Kidney epithelial cell (primary cell): ENCODE results near the gene CIAPIN1. TPM values are rescaled to one million over a fixed set of nuclear protein-coding genes. Genes with fewer than 3 reads are reported as not detected.

Experiments used
- DNase-seq: peaks from one replicate; pipeline ENCODE4 v3.0.0-alpha.2; 2010; ENCODE audit warnings: low read depth
- H3K27me3 ChIP-seq: 2 replicates; pipeline ENCODE4 v1.6.0; 2011; ENCODE audit warnings: low read length; ENCODE audit not compliant: control insufficient read depth, insufficient read depth
- H3K36me3 ChIP-seq: 2 replicates; pipeline ENCODE4 v1.5.1; 2011; ENCODE audit warnings: low read length; ENCODE audit not compliant: control insufficient read depth, insufficient read depth
- H3K4me3 ChIP-seq: 2 replicates; pipeline ENCODE4 v1.5.1; 2011; ENCODE audit warnings: low read depth, mild to moderate bottlenecking, control low read depth, low read length
- total RNA-seq: library from RNA; depleted of rRNA; stranded (reverse); fragments of >200 nt; gene quantifications from 2 replicates; pipeline ENCODE4 v1.2.3, GENCODE V29; 2015
- TF ChIP-seq, protein P1 (sequence below): IDR thresholded peaks from 2 replicates; pipeline ENCODE4 v1.5.1; 2011; ENCODE audit warnings: mild to moderate bottlenecking, moderate library complexity, low read length, control low read depth, inconsistent platforms; ENCODE audit not compliant: insufficient read depth, poor library complexity, severe bottlenecking

The CIAPIN1 gene
- 80.2 and 80.3 TPM in 2 replicates for total RNA-seq

DNA sequence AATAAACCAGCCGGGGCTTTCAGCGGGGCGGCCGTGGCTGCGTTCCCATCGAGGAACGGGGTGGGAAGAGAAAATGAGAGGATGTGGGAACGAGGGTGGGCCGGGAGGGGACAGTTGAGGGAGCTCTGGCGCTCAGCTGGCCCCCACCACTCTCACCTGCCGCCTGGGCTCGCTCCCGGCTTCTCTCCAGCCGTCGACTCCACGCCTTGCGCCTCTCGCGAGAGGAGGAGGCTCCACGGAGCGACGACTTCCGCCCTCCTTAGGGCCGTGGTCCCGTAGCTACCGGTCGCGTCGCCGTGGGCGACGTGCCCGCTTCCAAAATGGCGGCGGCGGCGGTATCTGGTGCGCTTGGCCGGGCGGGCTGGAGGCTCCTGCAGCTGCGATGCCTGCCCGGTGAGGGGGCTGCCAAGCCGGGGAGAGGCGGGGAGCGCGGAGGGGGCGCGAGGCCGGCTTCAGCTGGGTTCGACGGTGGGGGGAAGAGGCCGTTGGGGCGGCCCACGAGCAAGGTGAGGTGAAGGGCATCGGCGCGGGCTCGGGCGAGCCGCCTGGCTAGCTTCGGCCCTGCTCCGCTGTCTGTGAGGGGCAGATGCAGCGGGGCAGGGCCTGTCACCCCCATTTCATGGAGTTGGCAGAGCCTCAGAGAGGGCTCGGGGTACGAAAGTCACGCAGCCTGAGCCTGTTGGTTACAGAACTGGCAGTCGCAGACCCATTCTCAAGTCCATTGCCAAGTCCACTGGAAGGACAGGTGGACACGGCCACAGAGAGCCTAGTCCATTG lies at the start of gene CIAPIN1, which contains the start of gene COQ9:
CIAPIN1 (minus strand) TSS at position 200 of the 777 bp plus-strand sequence. CDS start 6,457 bp downstream, outside the sequence.
COQ9 (plus strand) TSS at position 294 of the 777 bp plus-strand sequence; CDS start at position 321, 27 bp downstream.
- no peaks in the 10 kb centered on the region for H3K27me3 ChIP-seq
- H3K4me3 ChIP-seq: peak within 1 kb of the TSS; percentile 92
- peaks cover 2% of the 10 kb centered on the region for H3K36me3 ChIP-seq
- TF ChIP-seq, protein P1, sequence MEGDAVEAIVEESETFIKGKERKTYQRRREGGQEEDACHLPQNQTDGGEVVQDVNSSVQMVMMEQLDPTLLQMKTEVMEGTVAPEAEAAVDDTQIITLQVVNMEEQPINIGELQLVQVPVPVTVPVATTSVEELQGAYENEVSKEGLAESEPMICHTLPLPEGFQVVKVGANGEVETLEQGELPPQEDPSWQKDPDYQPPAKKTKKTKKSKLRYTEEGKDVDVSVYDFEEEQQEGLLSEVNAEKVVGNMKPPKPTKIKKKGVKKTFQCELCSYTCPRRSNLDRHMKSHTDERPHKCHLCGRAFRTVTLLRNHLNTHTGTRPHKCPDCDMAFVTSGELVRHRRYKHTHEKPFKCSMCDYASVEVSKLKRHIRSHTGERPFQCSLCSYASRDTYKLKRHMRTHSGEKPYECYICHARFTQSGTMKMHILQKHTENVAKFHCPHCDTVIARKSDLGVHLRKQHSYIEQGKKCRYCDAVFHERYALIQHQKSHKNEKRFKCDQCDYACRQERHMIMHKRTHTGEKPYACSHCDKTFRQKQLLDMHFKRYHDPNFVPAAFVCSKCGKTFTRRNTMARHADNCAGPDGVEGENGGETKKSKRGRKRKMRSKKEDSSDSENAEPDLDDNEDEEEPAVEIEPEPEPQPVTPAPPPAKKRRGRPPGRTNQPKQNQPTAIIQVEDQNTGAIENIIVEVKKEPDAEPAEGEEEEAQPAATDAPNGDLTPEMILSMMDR: no peak
- peak; percentile 76 for DNase-seq

DNA sequence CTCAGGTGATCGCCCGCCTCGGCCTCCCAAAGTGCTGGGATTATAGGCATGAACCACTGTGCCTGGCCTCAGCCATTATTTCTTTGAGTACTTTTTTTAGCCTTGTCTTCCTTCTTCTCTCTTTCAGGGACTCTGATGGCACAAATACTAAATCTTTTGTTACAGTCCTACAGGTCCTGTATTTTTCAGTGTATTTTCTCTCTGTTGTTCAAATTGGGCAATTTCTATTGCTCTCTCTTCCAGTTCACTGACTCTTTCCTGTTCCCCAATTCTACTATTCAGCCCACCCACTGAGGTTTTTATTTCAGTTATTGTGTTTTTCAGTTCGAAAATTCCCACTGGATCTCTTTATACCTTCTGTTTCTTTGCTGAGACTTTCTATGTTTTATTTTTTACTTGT lies 46.6 kb upstream of the CIAPIN1 start:
- Histone ChIP-seq H3K27me3 (no peaks in the 10 kb centered on the region), H3K36me3 (no peaks in the 10 kb centered on the region), H3K4me3 (no peak overlapping the region)
- TF ChIP-seq, protein P1: no peak
- DNase-seq: no peak

DNA sequence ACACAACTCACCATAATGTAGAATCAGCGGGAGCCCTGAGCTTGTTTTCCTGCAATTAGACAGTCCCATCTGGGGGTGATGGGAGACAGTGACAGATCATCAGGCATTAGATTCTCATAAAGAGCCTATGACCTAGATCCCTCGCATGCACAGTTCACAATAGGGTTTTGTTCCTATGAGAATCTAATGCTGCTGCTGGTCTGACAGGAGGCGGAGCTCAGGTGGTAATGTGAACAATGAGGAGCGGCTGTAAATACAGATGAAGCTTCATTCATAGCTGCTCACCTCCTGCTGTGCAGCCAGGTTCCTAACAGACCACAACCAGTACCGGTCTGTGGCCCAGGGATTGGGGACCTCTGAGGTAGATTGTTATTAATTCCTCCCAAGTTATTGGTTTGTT lies 42.0 kb upstream of the CIAPIN1 start:
- Histone ChIP-seq H3K27me3 (no peaks in the 10 kb centered on the region), H3K36me3 (no peaks in the 10 kb centered on the region), H3K4me3 (no peak overlapping the region)
- DNase-seq: no peak
- TF ChIP-seq, protein P1: no peak

DNA sequence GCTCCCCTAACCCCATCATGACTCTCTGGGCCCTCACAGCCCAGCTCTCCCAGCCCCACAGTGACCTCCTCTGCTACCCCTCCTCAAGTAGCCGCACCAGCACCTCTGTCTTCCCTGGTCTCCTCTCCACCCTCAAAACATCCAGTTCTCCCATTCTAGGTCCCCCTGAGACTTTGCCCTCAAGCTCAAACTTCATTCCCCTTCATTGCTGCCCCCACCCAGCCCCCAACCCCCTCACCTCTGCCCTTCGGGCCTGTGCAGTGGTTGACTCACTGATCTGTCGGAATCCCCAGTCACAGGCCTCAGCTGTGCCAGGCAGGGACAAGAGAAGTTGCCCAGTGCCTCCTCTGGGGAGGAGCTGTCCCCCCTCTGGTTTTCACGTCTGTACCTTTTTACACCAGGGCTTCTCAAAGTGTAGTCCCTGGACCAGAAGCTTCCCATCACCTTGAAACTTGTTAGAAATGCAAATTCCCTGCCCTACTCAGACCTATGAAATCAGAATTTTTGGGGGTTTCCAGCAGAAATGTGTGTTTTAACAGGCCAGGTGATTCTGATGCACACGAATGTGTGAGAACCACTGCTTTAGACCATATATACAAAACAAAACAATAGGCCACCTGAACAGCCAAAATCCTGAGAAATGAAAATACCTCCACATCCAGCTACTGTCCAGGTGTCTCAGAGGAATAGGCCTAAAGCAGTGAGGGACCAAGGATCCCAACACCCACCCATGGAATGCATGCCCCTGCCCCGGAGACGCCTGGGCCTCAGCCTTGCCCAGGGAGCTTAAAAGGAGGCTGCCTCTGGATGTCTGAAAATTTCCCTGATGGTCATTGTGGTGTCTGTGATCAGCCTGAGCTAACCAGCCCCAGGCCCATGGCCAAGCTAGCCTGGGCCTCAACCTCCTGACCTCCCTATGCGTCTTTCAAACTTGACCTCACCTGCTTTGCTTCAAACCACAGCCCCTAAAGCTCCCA lies 40.0 kb upstream of the CIAPIN1 start:
- Histone ChIP-seq H3K36me3 (no peaks in the 10 kb centered on the region), H3K27me3 (no peaks in the 10 kb centered on the region), H3K4me3 (no peak overlapping the region)
- no peak for DNase-seq
- TF ChIP-seq, protein P1: no peak

DNA sequence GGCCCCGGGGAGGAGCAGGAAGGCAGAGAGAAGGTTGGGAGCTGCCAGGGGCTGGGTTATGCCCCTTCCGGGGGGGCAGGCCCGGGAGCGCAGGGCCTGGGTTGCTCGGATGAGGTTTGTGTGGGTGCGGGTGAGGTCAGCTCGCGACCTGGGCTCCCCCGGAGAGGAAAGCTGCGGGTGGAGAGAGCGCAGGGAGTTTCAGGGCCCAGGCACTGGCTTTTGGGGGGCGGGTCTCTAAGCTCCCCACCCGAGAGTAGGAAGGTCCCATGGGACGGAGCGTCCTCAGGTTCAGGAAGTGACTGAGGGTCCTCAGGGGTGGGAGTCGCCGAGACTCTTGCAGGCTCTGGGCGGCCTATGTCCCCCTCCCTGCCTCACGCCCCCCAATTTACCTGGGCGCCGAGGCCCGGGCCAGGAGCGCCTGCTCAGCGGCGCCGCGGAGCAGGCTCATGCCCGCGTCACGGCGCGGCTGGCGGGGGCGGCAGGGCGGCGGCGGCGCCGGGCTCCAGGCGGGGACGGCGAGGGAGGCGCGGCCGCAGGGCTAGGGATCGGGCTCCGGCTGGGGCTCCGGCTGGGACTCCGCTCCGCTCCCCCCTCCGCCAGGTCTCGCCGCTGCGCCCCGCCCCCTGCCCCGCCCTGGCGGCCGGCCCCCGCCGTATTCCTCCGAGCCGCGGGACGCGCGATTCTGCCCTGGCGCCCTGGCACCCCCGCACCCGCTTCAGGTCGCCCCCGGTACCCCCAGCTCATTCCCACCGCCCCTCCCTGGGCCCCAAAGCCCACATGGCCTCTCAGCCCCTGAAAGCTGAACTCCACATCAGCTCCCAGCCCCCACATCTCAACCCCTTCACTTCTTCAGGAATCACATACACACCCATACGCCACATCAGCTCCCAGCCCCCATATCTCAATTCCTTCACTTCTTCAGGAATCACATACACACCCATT lies 39.0 kb upstream of the CIAPIN1 start, which contains the start of gene DOK4:
DOK4 (minus strand) TSS at position 578 of the 942 bp plus-strand sequence. CDS start 6,986 bp downstream, outside the sequence.
- Histone ChIP-seq H3K4me3 (peak within 1 kb of the TSS; percentile 89), H3K36me3 (no peaks in the 10 kb centered on the region), H3K27me3 (no peaks in the 10 kb centered on the region)
- DNase-seq: no peak
- TF ChIP-seq, protein P1: no peak
